GM12873 (cell line): ENCODE results near the gene BEGAIN.

ENCODE experiments used
- TF ChIP-seq, protein P1 (sequence below): IDR thresholded peaks from 2 replicates; pipeline ENCODE4 v1.5.1; 2012; ENCODE audit warnings: low read depth, mild to moderate bottlenecking, moderate library complexity, low read length, control low read depth; ENCODE audit not compliant: insufficient read depth; ENCODE audit errors: missing control alignments

Gene BEGAIN

GRCh38 chr14:100526632-100527031 lies 60.6 kb downstream of the BEGAIN start:
- TF ChIP-seq, protein P1, sequence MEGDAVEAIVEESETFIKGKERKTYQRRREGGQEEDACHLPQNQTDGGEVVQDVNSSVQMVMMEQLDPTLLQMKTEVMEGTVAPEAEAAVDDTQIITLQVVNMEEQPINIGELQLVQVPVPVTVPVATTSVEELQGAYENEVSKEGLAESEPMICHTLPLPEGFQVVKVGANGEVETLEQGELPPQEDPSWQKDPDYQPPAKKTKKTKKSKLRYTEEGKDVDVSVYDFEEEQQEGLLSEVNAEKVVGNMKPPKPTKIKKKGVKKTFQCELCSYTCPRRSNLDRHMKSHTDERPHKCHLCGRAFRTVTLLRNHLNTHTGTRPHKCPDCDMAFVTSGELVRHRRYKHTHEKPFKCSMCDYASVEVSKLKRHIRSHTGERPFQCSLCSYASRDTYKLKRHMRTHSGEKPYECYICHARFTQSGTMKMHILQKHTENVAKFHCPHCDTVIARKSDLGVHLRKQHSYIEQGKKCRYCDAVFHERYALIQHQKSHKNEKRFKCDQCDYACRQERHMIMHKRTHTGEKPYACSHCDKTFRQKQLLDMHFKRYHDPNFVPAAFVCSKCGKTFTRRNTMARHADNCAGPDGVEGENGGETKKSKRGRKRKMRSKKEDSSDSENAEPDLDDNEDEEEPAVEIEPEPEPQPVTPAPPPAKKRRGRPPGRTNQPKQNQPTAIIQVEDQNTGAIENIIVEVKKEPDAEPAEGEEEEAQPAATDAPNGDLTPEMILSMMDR = no peak

- TF ChIP-seq, protein P1 = no peak
These were observed 61.2 kb downstream of the BEGAIN start for GRCh38 chr14:100526057-100526456.

DNA sequence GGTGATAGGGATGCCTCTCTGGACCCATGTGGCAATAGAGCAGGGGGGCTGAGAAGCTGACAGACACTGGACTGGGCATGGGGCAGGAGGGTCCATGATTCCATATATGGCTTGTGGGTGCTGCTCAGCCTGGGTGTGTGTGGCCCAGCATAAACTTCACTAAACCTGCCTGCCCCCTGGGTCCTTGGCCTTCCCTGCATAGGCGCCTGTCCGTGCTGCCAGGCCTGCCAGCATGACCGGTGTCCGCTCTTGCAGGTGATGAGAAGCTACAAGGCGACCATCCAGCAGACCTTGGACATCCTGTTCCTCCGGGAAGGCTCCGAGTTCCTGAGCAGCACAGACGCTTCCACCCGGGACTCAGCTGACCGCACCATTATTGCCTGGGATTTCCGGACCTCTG lies 61.6 kb downstream of the BEGAIN start:
- TF ChIP-seq, protein P1 = no peak

DNA sequence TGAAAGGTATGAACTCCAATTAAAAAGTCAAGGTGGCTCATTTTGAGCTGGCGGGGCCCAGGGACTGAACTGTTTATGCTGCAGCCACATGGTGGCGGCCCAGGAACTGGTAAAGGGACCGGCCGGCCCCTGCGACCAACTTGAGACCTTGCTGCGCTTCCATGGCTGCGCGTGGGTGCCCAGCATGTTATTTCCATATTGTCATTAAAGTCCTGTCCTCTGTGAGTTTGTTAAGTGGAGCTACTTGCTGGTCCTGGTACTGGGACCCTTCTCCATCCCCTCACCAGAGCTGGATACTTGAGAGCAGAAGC lies 62.3 kb downstream of the BEGAIN start:
- TF ChIP-seq, protein P1 = peak; percentile 41

DNA sequence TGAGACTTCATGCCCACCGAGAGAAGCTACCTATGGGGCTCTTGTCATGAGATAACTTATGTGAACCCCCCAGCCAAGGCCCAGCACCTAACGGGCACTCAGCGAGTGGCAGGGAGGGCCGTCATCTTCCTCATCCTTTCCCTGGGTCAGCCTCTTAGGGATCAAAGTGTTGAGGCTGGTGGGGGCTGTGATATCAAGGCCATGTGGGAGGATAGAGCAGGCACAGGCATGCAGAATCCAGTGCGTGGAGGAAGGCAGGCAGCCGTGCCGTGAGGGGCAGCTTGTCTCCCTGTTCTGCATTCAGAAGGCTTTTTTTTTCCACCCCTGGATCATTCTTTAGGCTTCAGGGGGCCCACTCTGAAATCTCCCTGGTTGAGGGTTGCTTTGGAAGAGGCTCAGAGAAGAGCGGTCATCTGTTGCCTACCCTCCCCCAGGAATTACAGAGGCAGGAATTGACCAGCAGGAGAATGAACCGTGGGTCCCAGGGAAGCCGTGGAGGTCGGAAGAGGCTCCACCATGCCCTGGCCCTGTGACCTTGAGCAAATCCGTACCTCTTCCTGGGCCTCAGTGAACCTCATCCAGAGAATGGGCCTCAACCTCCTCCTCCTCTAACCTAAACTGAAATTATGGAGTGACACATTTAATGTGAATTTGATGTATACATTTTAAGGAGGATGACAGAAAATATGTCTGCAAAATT lies 62.8 kb downstream of the BEGAIN start:
- TF ChIP-seq, protein P1 = no peak

GRCh38 chr14:100523843-100524169 lies 63.4 kb downstream of the BEGAIN start:
- TF ChIP-seq, protein P1 = no peak

DNA sequence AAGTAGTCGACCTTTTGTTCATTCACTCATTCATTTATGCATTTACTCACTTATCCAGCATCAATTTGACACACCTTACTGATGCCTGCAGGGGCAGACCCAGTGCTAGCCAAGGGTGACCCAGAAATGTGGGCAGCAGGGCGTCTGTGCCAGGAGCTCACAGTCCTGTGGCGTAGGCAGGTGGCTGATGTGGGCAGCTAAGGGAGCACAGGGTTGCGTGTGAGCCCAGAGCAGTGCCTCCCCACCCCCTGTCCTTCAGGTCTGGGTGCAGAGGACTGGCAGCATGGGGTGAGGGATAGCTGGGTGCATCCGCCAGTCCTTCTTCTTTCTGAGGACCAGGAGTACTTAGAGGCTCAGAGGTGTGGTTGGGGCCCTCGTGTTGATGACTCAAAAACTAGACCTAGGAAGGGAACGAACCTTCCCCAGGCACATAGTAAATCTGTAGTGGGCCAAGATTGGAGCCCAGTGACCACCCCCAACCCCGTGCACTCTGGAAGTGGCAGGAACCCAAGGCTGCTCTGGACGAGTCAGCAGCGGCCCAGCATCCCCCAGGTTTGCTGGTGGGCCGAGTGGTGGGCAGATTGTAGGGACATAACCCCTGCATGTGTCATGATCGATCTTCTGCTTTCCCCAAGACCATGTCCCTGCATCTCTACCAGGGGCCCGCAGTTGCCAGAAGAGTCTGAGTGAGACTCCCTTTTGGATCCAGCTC lies 63.9 kb downstream of the BEGAIN start:
- TF ChIP-seq, protein P1 = no peak
